HepG2 (cell line): ENCODE data around the gene LSM12. TPM values are rescaled to one million over a fixed set of nuclear protein-coding genes. Genes with fewer than 3 reads are reported as not detected.

ENCODE experiments used
- ATAC-seq: fragments of 200-7000 bp; cut with Tn5 transposase; 3 replicates; pipeline ENCODE4 v1.9.1; 2020; ENCODE audit warnings: mild to moderate bottlenecking, moderate library complexity
- BruUV-seq: library from RNA; stranded (reverse); fragments of 400-500 nt; replicated peaks from 2 replicates; lab custom pipeline; 2021; lab: Mats Ljungman, UMichigan
- CTCF ChIA-PET: fragments of 300-600 bp; formaldehyde crosslinking; extraction: SDS; loops from one replicate; lab custom pipeline; 2021; ENCODE audit warnings: low total read pairs, inconsistent platforms, low intra/inter-chr PET ratio; lab: Yijun Ruan, JAX
- POLR2A ChIA-PET: fragments of 350-600 bp; sonication (Branson Sonifier 250); formaldehyde crosslinking; loops from one replicate; lab custom pipeline; 2020; ENCODE audit warnings: antibody characterized with exemption, inconsistent platforms; lab: Yijun Ruan, JAX
- DNase-seq: peaks from one replicate; pipeline ENCODE4 v3.0.0-alpha.2; 2015; ENCODE audit warnings: low spot score
- FAIRE-seq: peaks from 3 replicates; lab custom pipeline; 2011; peaks lifted over from hg19 to GRCh38; lab: Jason Lieb, UNC
- H2AFZ ChIP-seq: one replicate; pipeline ENCODE4 v1.6.1; 2011; ENCODE audit warnings: low read length, inconsistent platforms
- H3K27ac ChIP-seq: fragments of 300-600 bp; 3 replicates; pipeline ENCODE4 v1.8.0; 2011; ENCODE audit warnings: mixed run types, mild to moderate bottlenecking, mixed read lengths, low read length, inconsistent platforms; ENCODE audit not compliant: insufficient read depth; ENCODE audit errors: extremely low read length
- H3K27me3 ChIP-seq, 2 experiments: fragments of 200-600 bp in 1 of 2; 2 replicates in 1 of 2; 3 replicates in 1 of 2; pipeline versions ENCODE4 v1.6.0 to v1.8.0; 2011; ENCODE audit warnings: low read length in 2 of 2, mild to moderate bottlenecking in 2 of 2, moderate library complexity in 2 of 2, inconsistent platforms in 1 of 2; ENCODE audit not compliant: insufficient read depth in 2 of 2, control insufficient read depth in 1 of 2
- H3K36me3 ChIP-seq, 2 experiments: fragments of 200-600 bp in 1 of 2; replicated peaks in 1 of 2; 2 replicates in 1 of 2; 3 replicates in 1 of 2; pipeline versions ENCODE4 v1.5.1 to v1.8.0; 2011; ENCODE audit warnings: low read length in 2 of 2, inconsistent platforms in 1 of 2; ENCODE audit not compliant: insufficient read depth in 2 of 2, control insufficient read depth in 1 of 2
- H3K4me1 ChIP-seq: 2 replicates; pipeline ENCODE4 v1.5.1; 2012; ENCODE audit warnings: low read length, inconsistent platforms; ENCODE audit not compliant: insufficient read depth
- H3K4me2 ChIP-seq: 2 replicates; pipeline ENCODE4 v1.6.0; 2011; ENCODE audit warnings: low read depth, low read length, inconsistent platforms
- H3K4me3 ChIP-seq, 3 experiments: fragments of 200-600 bp in 1 of 3; sonication (generic), shearing (Covaris generic) in 1 of 3; replicated peaks in 1 of 3; 2 replicates each; pipeline ENCODE4 v1.5.1; 2011 to 2016; ENCODE audit warnings: low read length in 3 of 3, inconsistent platforms in 2 of 3, low read depth in 2 of 3, mild to moderate bottlenecking in 2 of 3, control low read depth in 1 of 3, mixed read lengths in 1 of 3; ENCODE audit not compliant: insufficient read depth in 1 of 3
- H3K79me2 ChIP-seq: one replicate; pipeline ENCODE4 v1.6.1; 2011; ENCODE audit warnings: low read length, inconsistent platforms; ENCODE audit not compliant: insufficient read depth
- H3K9ac ChIP-seq: 2 replicates; pipeline ENCODE4 v1.6.0; 2011; ENCODE audit warnings: mild to moderate bottlenecking, low read depth, low read length, inconsistent platforms; ENCODE audit not compliant: insufficient read depth
- H3K9me3 ChIP-seq: 2 replicates; pipeline ENCODE4 v1.5.1; 2012; ENCODE audit warnings: mild to moderate bottlenecking, low read length
- H4K20me1 ChIP-seq: 2 replicates; pipeline ENCODE4 v1.6.0; 2011; ENCODE audit warnings: inconsistent platforms, mild to moderate bottlenecking, low read length, moderate library complexity; ENCODE audit not compliant: insufficient read depth
- AGO2 ChIP-seq: fragments of 200-400 bp; formaldehyde crosslinking; optimal IDR thresholded peaks from 2 replicates; pipeline ENCODE3; 2017; ENCODE audit warnings: mild to moderate bottlenecking, low read depth, low read length, moderate library complexity
- ETV5 ChIP-seq: IDR thresholded peaks from 2 replicates; pipeline ENCODE4 v1.6.1; 2018; ENCODE audit warnings: missing biosample characterization, missing genetic modification reagents, inconsistent platforms, borderline replicate concordance
- HMG20A ChIP-seq: IDR thresholded peaks from 2 replicates; pipeline ENCODE4 v1.6.1; 2016; ENCODE audit warnings: borderline replicate concordance
- KAT7 ChIP-seq: IDR thresholded peaks from 2 replicates; pipeline ENCODE4 v1.6.1; 2018; ENCODE audit warnings: borderline replicate concordance, missing compliant biosample characterization
- KDM1A ChIP-seq: IDR thresholded peaks from 2 replicates; pipeline ENCODE4 v1.6.1; 2016; ENCODE audit warnings: missing compliant biosample characterization
- KDM2A ChIP-seq: sonication (generic); formaldehyde crosslinking; IDR thresholded peaks from 2 replicates; pipeline ENCODE4 v1.4.0; 2020; ENCODE audit warnings: low read depth, missing genetic modification reagents, borderline replicate concordance
- MXD1 ChIP-seq: sonication (generic); formaldehyde crosslinking; IDR thresholded peaks from 2 replicates; pipeline ENCODE4 v1.4.0; 2020; ENCODE audit warnings: mild to moderate bottlenecking, missing genetic modification reagents
- SCMH1 ChIP-seq: sonication (generic); formaldehyde crosslinking; IDR thresholded peaks from 2 replicates; pipeline ENCODE4 v1.9.0; 2021; ENCODE audit warnings: missing genetic modification reagents, mild to moderate bottlenecking, borderline replicate concordance
- SRY ChIP-seq: sonication (generic); formaldehyde crosslinking; IDR thresholded peaks from 2 replicates; pipeline ENCODE4 v1.8.0; 2022; ENCODE audit warnings: mild to moderate bottlenecking, missing genetic modification reagents
- SUZ12 ChIP-seq: fragments of 150-350 bp; IDR thresholded peaks from 2 replicates; pipeline ENCODE4 v1.6.1; 2014; ENCODE audit warnings: low read depth, low read length
- SYNCRIP ChIP-seq: fragments of 200-400 bp; formaldehyde crosslinking; IDR thresholded peaks from 2 replicates; pipeline ENCODE4 v1.6.1; 2018; ENCODE audit warnings: mild to moderate bottlenecking, low read depth, low read length; ENCODE audit not compliant: insufficient read depth
- USF2 ChIP-seq, 2 experiments: sonication (generic) in 1 of 2; formaldehyde crosslinking in 1 of 2; IDR thresholded peaks; 2 replicates each; pipeline versions ENCODE4 v1.5.1 to v1.6.1; 2011 to 2020; ENCODE audit warnings: borderline replicate concordance in 1 of 2, low read depth in 1 of 2, low read length in 1 of 2, mild to moderate bottlenecking in 1 of 2, missing genetic modification reagents in 1 of 2, moderate library complexity in 1 of 2
- ZBTB1 ChIP-seq: sonication (generic); formaldehyde crosslinking; IDR thresholded peaks from 2 replicates; pipeline ENCODE4 v1.4.0; 2020; ENCODE audit warnings: missing genetic modification reagents, borderline replicate concordance
- ZBTB20 ChIP-seq: sonication (generic); formaldehyde crosslinking; IDR thresholded peaks from 2 replicates; pipeline ENCODE4 v1.8.1; 2023; ENCODE audit warnings: missing genetic modification reagents, low read depth, mild to moderate bottlenecking, borderline replicate concordance
- ZFP36 ChIP-seq: fragments of 150-350 bp; IDR thresholded peaks from 2 replicates; pipeline ENCODE4 v1.6.1; 2018; ENCODE audit warnings: borderline replicate concordance, low read length, low read depth; ENCODE audit not compliant: partially characterized antibody
- ZNF121 ChIP-seq: sonication (generic); formaldehyde crosslinking; IDR thresholded peaks from 2 replicates; pipeline ENCODE4 v1.5.0; 2020; ENCODE audit warnings: mild to moderate bottlenecking, missing genetic modification reagents
- ZNF160 ChIP-seq: sonication (generic); formaldehyde crosslinking; IDR thresholded peaks from 2 replicates; pipeline ENCODE4 v1.8.0; 2022; ENCODE audit warnings: mild to moderate bottlenecking, inconsistent platforms, missing genetic modification reagents
- WGBS: methylation state at CpG from one replicate; pipeline ENCODE4 v1.1.6; 2017; ENCODE audit warnings: low lambda C conversion rate; 5-methylcytosine and 5-hydroxymethylcytosine counted together
- in situ Hi-C: cut with HindIII; loops from 2 replicates; pipeline ENCODE4 v1.10.0; 2017; ENCODE audit warnings: low pct_unique_long_range_greater_than_20kb; ENCODE audit not compliant: extremely low pct_ligation_motif_present
- intact Hi-C: fragments of 100-400 bp; cut with micrococcal nuclease; formaldehyde crosslinking; loops from one replicate; pipeline ENCODE4 v1.10.0; 2022; ENCODE audit not compliant: unreplicated experiment
- polyA plus RNA-seq, 8 experiments: library from polyadenylated mRNA; depleted of rRNA in 3 of 8; stranded (reverse) in 7 of 8; unstranded in 1 of 8; fragments of >200 nt; fragmentation: Illumina TruSeq in 4 of 8; extraction: Trizol in 4 of 8; gene quantifications; 2 replicates each; pipeline versions ENCODE4 v1.2.1 to v1.2.3, GENCODE V29; 2011 to 2016; ENCODE audit warnings: low read depth in 4 of 8, missing spikeins in 1 of 8, mixed read lengths in 1 of 8; ENCODE audit not compliant: insufficient read depth in 1 of 8
- total RNA-seq, 5 experiments: library from RNA; depleted of rRNA; stranded (reverse); fragments of >200 nt; fragmentation: Illumina TruSeq; extraction: Trizol; gene quantifications; 2 replicates each; pipeline ENCODE4 v1.2.3, GENCODE V29; 2016; ENCODE audit warnings: low read depth in 1 of 5

Gene LSM12
- total and polyA plus RNA-seq, 2 of the 13 experiments (the other 11 are each of a cell fraction or from before 2014, with no cell fraction given), result 52.8 to 55.7 TPM

DNA sequence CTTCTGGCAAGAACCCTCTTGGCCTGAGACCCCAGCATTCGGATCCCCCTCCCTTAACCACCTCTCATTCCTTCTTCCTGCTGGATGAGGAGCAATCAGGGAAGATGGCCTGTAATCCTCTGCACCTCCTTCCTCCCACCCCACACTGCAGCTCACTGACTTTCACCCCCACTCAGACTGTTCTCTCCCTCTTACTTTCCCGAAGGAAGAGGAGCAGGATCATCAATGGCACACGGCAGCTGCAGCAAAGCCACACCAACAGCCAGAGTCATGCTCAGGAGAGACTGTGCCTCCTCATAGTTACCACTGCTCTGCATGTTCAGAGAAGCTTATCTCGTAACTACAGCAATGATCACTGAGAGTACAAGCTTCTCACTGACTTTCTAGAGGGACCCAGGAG lies 41.6 kb downstream of the LSM12 start:
- peaks cover 2 to 13% of the 10 kb centered on the region in 2 experiments; a peak in 3 of 5 replicates for H3K36me3 ChIP-seq
- BruUV-seq, result no TSS peak
- no peak; the same call in 2 of the 3 replicates for ATAC-seq

DNA sequence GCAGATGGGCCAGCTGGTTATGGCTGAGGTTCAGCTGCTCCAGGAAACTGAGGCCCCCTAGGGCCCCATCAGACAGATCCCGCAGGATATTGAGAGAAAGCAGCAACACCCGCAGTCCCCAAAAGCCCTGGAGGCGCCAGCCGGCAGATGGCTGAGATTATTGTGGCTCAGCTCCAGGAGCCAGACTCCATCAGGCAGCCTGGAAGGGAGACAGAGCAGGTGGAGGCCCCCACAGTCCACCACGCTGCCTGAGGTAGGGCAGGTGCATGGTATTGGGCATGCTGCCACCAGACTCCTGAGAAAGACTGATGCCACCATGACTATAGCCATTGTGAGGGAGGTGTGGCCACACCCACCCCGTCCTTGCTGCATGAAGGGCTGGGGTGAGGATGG lies 42.2 kb downstream of the LSM12 start:
- intact Hi-C loops, result no loop called here
- DNase-seq (no peak), ATAC-seq (peak; percentile 29), FAIRE-seq (no peak)
- in situ Hi-C loops, result no loop called here
- Histone ChIP-seq H4K20me1 (no peaks in the 10 kb centered on the region), H3K4me3 (no peak overlapping the region), H3K36me3 (peaks cover 2 to 12% of the 10 kb centered on the region in 2 experiments; a peak in 3 of 5 replicates), H3K9ac (no peak overlapping the region), H3K79me2 (no peaks in the 10 kb centered on the region), H3K4me2 (no peak overlapping the region), H3K4me1 (no peaks in the 10 kb centered on the region), H3K27ac (no peak overlapping the region), H2AFZ (no peak overlapping the region), H3K27me3 (no peaks in the 10 kb centered on the region), H3K9me3 (no peaks in the 10 kb centered on the region)
- CTCF ChIA-PET, result no interaction called here
- WGBS, result 92% methylated on average over 4 of the region's 6 CpGs
- POLR2A ChIA-PET, result interaction anchor here (0.7 kb wide), 1 partner anchor 751 kb away, joined by 3 read pairs; no protein-coding TSS in a partner anchor
- no TSS peak for BruUV-seq
- TF ChIP-seq ZBTB1 (CRISPR knock-in tag) (no peak), ZFP36 (no peak), ETV5 (CRISPR knock-in tag) (no peak), ZNF121 (CRISPR knock-in tag) (no peak), ZBTB20 (CRISPR knock-in tag) (no peak), USF2 (IDR thresholded peaks at IDR 0.05; ENCODE audit: low read depth, low read length) (no peak), USF2 (CRISPR knock-in tag; IDR thresholded peaks at IDR 0.05; ENCODE audit: borderline replicate concordance) (no peak), KDM1A (CRISPR knock-in tag) (no peak), KAT7 (CRISPR knock-in tag) (no peak), KDM2A (0 out of 2 replicates have a peak, but pooled peaks have one; percentile 7), ZNF160 (CRISPR knock-in tag) (no peak), AGO2 (peak; percentile 45), SYNCRIP (no peak), SCMH1 (CRISPR knock-in tag) (no peak), SUZ12 (no peak), HMG20A (no peak), MXD1 (no peak)

More for the DNA sequence above, 41.6 kb downstream of the LSM12 start:
- intact Hi-C loops (no loop called here), in situ Hi-C loops (no loop called here)
- H3K9ac ChIP-seq, result no peak overlapping the region
- no peak for DNase-seq
- H3K4me1 ChIP-seq, result no peaks in the 10 kb centered on the region
- H3K4me3 ChIP-seq, result no peak overlapping the region
- CTCF ChIA-PET, result no interaction called here
- no peak for FAIRE-seq
- 89% methylated on average over 4 of the region's 4 CpGs for WGBS
- no peak overlapping the region for H2AFZ ChIP-seq
- no peaks in the 10 kb centered on the region for H3K9me3 ChIP-seq
- no peaks in the 10 kb centered on the region for H3K79me2 ChIP-seq
- no peaks in the 10 kb centered on the region for H3K27me3 ChIP-seq
- TF ChIP-seq SRY (CRISPR knock-in tag), result no peak
- POLR2A ChIA-PET, result interaction anchor here (1.0 kb wide), 1 partner anchor 42 kb away, joined by 4 read pairs; the partner anchor contains the start of gene LSM12
- no peak overlapping the region for H3K27ac ChIP-seq
- no peak overlapping the region for H3K4me2 ChIP-seq
- no peaks in the 10 kb centered on the region for H4K20me1 ChIP-seq
